Psoas muscle (tissue), 8 donors: ENCODE data around the gene ADAP1. TPM values are rescaled to one million over a fixed set of nuclear protein-coding genes. Genes with fewer than 3 reads are reported as not detected.
A peak's percentile ranks its signal among the peaks of the same experiment; 100 is the strongest.
"Not testable (repeated sequence)": the region's sequence is repeated elsewhere in the genome, so short reads cannot be mapped to it uniquely, and the experiment has no call there.

Experiments
- ATAC-seq, 4 donors: fragments of 200-7000 bp; cut with Tn5 transposase; one replicate each; pipeline ENCODE4 v1.9.1; 2020; ENCODE audit warnings: moderate library complexity in 3 of 4, mild to moderate bottlenecking in 2 of 4
- DNase-seq, 2 donors: peaks; one replicate each; pipeline ENCODE4 v3.0.0-alpha.2; 2020
- H3K27ac ChIP-seq: fragments of 200-600 bp; one replicate; pipeline ENCODE4 v1.8.0; 2022
- H3K27me3 ChIP-seq, 3 donors: fragments of 200-600 bp in 1 of 3; one replicate each; pipeline versions ENCODE4 v1.6.1 to v1.8.0; 2013 to 2022; ENCODE audit warnings: low read length in 2 of 3, mild to moderate bottlenecking in 2 of 3, moderate library complexity in 1 of 3; ENCODE audit not compliant: insufficient read depth in 3 of 3
- H3K36me3 ChIP-seq, 2 donors: fragments of 200-600 bp in 1 of 2; one replicate each; pipeline versions ENCODE4 v1.6.1 to v1.8.0; 2013 to 2022; ENCODE audit warnings: low read depth in 1 of 2, mild to moderate bottlenecking in 1 of 2, moderate library complexity in 1 of 2; ENCODE audit not compliant: insufficient read depth in 1 of 2
- H3K4me1 ChIP-seq: fragments of 200-600 bp; one replicate; pipeline ENCODE4 v1.8.0; 2022
- H3K4me3 ChIP-seq: fragments of 200-600 bp; one replicate; pipeline ENCODE4 v1.8.0; 2022; ENCODE audit warnings: mild to moderate bottlenecking
- H3K9me3 ChIP-seq: fragments of 200-600 bp; one replicate; pipeline ENCODE4 v1.8.0; 2022
- WGBS, 3 donors: extraction: QIAGEN DNeasy Blood & Tissue Kit; methylation state at CpG; one replicate each; pipeline versions ENCODE4 v1.1.6 to v1.1.7; 2013; 5-methylcytosine and 5-hydroxymethylcytosine counted together
- intact Hi-C, 2 donors: fragments of 100-400 bp; cut with DNase I; formaldehyde crosslinking; loops; one replicate each; pipeline versions ENCODE4 v1.11.0 to v1.14.2; 2022
- polyA plus RNA-seq, 3 donors: library from polyadenylated mRNA; stranded (reverse); fragments of 200-250 nt; gene quantifications; one replicate each; pipeline ENCODE4 v1.2.3, GENCODE V29; 2013
- total RNA-seq, 4 donors: library from RNA; stranded (reverse); fragmentation: NEBNext Ultra II Directional in 2 of 4; extraction: Animal tissue kit (Norgen Biotek cat#: 25700) in 2 of 4; gene quantifications; one replicate each; pipeline versions ENCODE4 v1.2.1 to v1.2.4, GENCODE V29; 2021 to 2023
- TF ChIP-seq, protein P1 (sequence below): fragments of 200-600 bp; IDR thresholded peaks from one replicate; pipeline ENCODE4 v1.8.0; 2022; ENCODE audit warnings: antibody characterized with exemption
- donor health status: healthy with polysubstance abuse.
- donor health status: DM: no; HTN: no; CAD: no; lungs with moderate emphysema.
- donor health status: Bipolar disorder and iron deficiency.
- donor health status: healthy.
- donor health status: DM: yes; HTN: yes; CAD: no.
- donor health status: DM: no; HTN: no; CAD: no.
- donor health status: DM: no; HTN: no; CAD: no.
- donor health status: DM: yes; HTN: yes; CAD: no.

The ADAP1 gene
- total and polyA plus RNA-seq, 7 donors = 0.18 to 1.4 (median 0.88) TPM

DNA sequence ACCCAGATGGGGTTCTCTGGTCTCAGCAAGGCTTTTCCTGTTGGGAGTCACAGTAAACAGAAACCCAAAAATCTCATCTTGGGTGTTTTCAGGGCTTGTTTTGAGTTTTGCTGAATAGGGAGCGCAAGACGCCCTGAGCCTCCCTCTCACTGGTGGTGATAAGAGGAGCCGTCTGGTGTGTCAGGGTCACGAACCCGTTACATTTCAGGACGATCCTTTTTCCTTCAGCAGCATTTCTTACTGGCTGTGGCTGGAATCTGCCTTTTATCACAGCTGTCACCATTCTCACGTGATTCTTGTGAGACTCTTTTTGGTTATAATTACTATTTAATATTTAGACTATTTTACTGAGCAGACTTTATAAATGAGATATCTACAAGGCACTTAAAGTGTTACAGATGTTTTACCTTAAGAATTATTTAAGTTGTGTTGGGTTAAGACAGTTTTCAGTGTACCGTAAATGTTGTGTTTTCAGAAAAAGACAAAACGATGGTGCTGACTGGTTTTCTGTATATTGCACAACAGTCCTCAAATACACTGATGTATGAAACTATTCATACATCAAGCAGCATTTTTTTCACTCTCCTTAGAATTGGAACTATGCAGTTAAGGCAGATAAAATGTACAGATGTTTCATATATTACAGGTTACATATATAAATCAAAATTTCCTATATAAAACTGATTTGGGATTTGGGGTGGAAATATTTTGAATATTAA is 80.3 kb downstream of the ADAP1 start:
- Histone ChIP-seq H3K4me1 (peaks cover 25% of the 10 kb centered on the region), H3K27me3 (no peaks in the 10 kb centered on the region), H3K4me3 (no peak overlapping the region), H3K36me3 (peaks cover 2 to 59% of the 10 kb centered on the region in 2 donors), H3K9me3 (no peaks in the 10 kb centered on the region), H3K27ac (peak overlapping the region; percentile 71)
- TF ChIP-seq, protein P1, sequence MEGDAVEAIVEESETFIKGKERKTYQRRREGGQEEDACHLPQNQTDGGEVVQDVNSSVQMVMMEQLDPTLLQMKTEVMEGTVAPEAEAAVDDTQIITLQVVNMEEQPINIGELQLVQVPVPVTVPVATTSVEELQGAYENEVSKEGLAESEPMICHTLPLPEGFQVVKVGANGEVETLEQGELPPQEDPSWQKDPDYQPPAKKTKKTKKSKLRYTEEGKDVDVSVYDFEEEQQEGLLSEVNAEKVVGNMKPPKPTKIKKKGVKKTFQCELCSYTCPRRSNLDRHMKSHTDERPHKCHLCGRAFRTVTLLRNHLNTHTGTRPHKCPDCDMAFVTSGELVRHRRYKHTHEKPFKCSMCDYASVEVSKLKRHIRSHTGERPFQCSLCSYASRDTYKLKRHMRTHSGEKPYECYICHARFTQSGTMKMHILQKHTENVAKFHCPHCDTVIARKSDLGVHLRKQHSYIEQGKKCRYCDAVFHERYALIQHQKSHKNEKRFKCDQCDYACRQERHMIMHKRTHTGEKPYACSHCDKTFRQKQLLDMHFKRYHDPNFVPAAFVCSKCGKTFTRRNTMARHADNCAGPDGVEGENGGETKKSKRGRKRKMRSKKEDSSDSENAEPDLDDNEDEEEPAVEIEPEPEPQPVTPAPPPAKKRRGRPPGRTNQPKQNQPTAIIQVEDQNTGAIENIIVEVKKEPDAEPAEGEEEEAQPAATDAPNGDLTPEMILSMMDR = no peak
- no peak for DNase-seq
- intact Hi-C loops = loop anchor here (2.0 to 10.0 kb wide), 3 partner anchors 37 to 549 kb away; no protein-coding TSS in a partner anchor
- WGBS, 3 donors = 75 to 84% (median 81%) methylated on average over 9 of the region's 9 CpGs
- ATAC-seq = no peak

DNA sequence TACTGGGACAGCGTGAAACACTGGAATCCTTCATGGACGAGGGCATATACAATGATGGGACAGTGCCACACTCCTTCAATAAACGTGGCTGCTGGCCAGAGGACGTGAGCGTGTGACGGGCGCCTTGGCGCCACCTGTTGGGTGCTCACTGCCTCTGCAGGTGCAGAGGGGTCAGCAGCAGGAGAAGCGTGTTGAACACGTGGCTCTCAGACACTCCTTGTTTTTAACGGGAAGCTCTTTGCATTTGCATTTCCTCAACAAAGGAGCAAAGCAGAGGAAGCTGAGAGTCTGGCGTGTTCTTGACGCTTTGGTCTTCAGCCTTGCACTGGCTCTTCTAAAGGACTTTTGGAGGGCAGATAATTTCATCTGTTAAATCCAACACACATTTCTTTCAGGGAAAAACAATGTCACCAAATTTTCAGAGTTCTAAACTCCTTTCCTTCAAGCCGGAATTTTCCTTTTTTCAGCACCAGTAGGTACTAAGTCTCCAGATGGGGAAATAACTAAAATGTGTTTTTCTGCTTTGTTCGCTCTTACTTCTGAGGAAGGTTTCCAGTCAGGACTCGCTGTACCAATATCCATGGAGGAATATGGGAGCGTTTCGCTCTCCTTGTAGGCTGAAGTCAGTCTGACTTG is 81.0 kb downstream of the ADAP1 start:
- H3K27ac ChIP-seq = peak overlapping the region; percentile 71
- peaks cover 18% of the 10 kb centered on the region for H3K4me1 ChIP-seq
- TF ChIP-seq, protein P1 = peak; percentile 94
- H3K9me3 ChIP-seq = no peaks in the 10 kb centered on the region
- H3K36me3 ChIP-seq = peaks cover 2 to 63% of the 10 kb centered on the region in 2 donors
- no peaks in the 10 kb centered on the region for H3K27me3 ChIP-seq
- DNase-seq (peak; percentile 76 to 91), ATAC-seq (peak; percentile 43 to 64 (median 52))
- 30 to 33% (median 31%) methylated on average over 18 of the region's 18 CpGs for WGBS, 3 donors
- intact Hi-C loops = loop anchor here (1.0 to 10.0 kb wide), 5 partner anchors 36 to 549 kb away; no protein-coding TSS in a partner anchor
- no peak overlapping the region for H3K4me3 ChIP-seq

DNA sequence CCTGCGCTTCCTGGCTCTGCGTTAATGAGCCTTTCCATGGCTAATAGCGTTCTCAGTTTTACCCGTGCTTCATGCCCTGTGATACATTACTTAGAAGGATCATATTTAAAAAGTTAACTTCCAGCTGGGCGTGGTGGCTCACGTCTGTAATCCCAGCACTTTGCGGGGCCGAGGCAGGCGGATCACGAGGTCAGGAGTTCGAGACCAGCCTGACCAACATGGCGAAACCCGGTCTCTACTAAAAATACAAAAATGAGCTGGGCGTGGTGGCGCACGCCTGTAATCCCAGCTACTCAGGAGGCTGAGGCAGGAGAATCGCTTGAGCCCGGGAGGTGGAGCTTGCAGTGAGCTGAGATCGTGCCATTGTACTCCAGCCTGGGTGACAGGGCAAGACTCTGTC is 81.8 kb downstream of the ADAP1 start:
- H3K27me3 ChIP-seq, ATAC-seq, H3K9me3 ChIP-seq, DNase-seq, H3K4me3 ChIP-seq: not testable (repeated sequence)
- intact Hi-C loops = loop anchor here (1.0 to 10.0 kb wide), 4 partner anchors 35 to 548 kb away; no protein-coding TSS in a partner anchor
- Histone ChIP-seq H3K4me1 (peaks cover 19% of the 10 kb centered on the region), H3K36me3 (peaks cover 2 to 70% of the 10 kb centered on the region in 2 donors), H3K27ac (peak overlapping the region; percentile 71)
- WGBS, 3 donors = 73 to 82% (median 80%) methylated on average over 19 of the region's 19 CpGs

DNA sequence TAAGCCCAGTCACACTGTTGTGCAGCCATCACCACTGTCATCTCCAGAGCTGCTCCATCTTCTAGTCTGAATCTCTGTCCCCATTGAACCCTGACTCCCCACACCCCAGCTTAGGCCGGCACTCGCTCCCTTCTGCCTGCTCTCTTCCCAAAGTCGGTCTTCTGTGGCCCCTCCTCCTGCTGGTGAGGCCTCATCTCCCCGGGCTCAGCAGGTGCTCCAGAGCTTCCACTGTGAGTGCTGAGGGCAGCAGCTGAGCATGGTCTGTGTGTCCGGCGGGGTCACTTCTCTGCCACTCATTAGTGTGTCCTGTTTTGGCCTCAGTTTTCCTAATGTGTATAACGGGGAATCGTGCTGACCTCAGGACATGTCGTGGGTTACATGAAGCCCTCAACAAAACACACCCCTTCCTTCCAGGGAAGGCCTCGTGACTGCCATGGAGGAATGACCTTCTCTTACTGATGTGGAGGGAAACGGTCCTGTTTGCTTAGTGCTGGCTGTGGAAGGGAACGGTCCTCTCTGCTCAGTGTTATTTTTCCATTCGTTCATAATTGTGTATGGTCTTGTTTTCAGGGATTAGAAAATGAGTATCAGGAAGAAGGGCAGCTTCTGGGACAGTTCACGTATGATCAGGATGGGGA is 82.5 kb downstream of the ADAP1 start:
- Histone ChIP-seq H3K27ac (peak overlapping the region; percentile 71), H3K9me3 (no peaks in the 10 kb centered on the region), H3K4me1 (peaks cover 26% of the 10 kb centered on the region), H3K36me3 (peaks cover 2 to 76% of the 10 kb centered on the region in 2 donors), H3K4me3 (no peak overlapping the region), H3K27me3 (no peaks in the 10 kb centered on the region)
- DNase-seq (no peak), ATAC-seq (no peak)
- TF ChIP-seq, protein P1 = no peak
- 55 to 67% (median 61%) methylated on average over 14 of the region's 14 CpGs for WGBS, 3 donors
- intact Hi-C loops = loop anchor here (2.0 to 10.0 kb wide), 3 partner anchors 35 to 547 kb away; no protein-coding TSS in a partner anchor

DNA sequence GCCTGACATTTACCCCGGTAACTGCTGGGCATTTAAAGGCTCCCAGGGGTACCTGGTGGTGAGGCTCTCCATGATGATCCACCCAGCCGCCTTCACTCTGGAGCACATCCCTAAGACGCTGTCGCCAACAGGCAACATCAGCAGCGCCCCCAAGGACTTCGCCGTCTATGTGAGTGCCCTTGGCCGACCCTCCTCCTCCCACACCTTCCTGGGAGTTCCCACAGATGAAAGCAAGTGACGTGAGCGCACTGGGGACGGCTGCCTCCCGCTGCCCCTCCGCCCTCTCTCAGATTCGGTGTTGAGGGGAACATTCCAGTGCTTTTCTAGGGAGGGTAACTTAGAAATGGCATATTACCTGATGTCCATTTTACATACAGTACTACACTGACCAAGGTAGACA is 85.1 kb downstream of the ADAP1 start:
- H3K27ac ChIP-seq = peak overlapping the region; percentile 23
- no peaks in the 10 kb centered on the region for H3K27me3 ChIP-seq
- no peak overlapping the region for H3K4me3 ChIP-seq
- H3K36me3 ChIP-seq = peaks cover 2 to 87% of the 10 kb centered on the region in 2 donors
- no peak for DNase-seq
- no peaks in the 10 kb centered on the region for H3K9me3 ChIP-seq
- TF ChIP-seq, protein P1 = no peak
- intact Hi-C loops = loop anchor here in 1 of 2 donors (5.0 kb wide), 1 partner anchor 47 kb away; no protein-coding TSS in a partner anchor
- H3K4me1 ChIP-seq = peaks cover 25% of the 10 kb centered on the region
- no peak for ATAC-seq
- 78 to 84% (median 83%) methylated on average over 14 of the region's 14 CpGs for WGBS, 3 donors
